Suprapubic skin (tissue), 3 donors: Measurements from ENCODE around the gene ZNF641.

ENCODE experiments used
- EP300 ChIP-seq: sonication (generic); formaldehyde crosslinking; IDR thresholded peaks from one replicate; pipeline ENCODE4 v1.6.1; 2017; ENCODE audit warnings: antibody characterized with exemption
- POLR2A ChIP-seq, 2 donors: fragments of 450-650 bp; IDR thresholded peaks; one replicate each; pipeline ENCODE4 v1.6.1; 2017; ENCODE audit warnings: antibody characterized with exemption in 2 of 2, mild to moderate bottlenecking in 2 of 2, moderate library complexity in 2 of 2
- TF ChIP-seq, protein P1 (sequence below), 2 donors: fragments of 200-600 bp in 1 of 2; fragments of 450-650 bp in 1 of 2; sonication (generic) in 1 of 2; IDR thresholded peaks; one replicate each; pipeline ENCODE4 v1.5.1; 2016 to 2019; ENCODE audit warnings: antibody characterized with exemption in 2 of 2, mild to moderate bottlenecking in 1 of 2, moderate library complexity in 1 of 2

GRCh38 chr12:48336564-48336963 is 14.2 kb downstream of the ZNF641 start:
- TF ChIP-seq EP300: no peak
- TF ChIP-seq, protein P1, sequence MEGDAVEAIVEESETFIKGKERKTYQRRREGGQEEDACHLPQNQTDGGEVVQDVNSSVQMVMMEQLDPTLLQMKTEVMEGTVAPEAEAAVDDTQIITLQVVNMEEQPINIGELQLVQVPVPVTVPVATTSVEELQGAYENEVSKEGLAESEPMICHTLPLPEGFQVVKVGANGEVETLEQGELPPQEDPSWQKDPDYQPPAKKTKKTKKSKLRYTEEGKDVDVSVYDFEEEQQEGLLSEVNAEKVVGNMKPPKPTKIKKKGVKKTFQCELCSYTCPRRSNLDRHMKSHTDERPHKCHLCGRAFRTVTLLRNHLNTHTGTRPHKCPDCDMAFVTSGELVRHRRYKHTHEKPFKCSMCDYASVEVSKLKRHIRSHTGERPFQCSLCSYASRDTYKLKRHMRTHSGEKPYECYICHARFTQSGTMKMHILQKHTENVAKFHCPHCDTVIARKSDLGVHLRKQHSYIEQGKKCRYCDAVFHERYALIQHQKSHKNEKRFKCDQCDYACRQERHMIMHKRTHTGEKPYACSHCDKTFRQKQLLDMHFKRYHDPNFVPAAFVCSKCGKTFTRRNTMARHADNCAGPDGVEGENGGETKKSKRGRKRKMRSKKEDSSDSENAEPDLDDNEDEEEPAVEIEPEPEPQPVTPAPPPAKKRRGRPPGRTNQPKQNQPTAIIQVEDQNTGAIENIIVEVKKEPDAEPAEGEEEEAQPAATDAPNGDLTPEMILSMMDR (IDR thresholded peaks at IDR 0.05): no peak
- TF ChIP-seq POLR2A (IDR thresholded peaks at IDR 0.05): no peak
